HAP-1 (cell line): Measurements from ENCODE around the gene ATP8B2.
"Not testable (repeated sequence)": the region's sequence is repeated elsewhere in the genome, so short reads cannot be mapped to it uniquely, and the experiment has no call there.

ENCODE experiments used
- DNase-seq, 2 experiments: peaks; one replicate each; pipeline ENCODE4 v3.0.0-alpha.2; 2016 to 2020; ENCODE audit warnings: low spot score in 2 of 2
- H3K27me3 ChIP-seq: fragments of 250-450 bp; sonication (Bioruptor Pico); 2 replicates; pipeline ENCODE4 v1.5.1; 2020; ENCODE audit warnings: low read depth, mild to moderate bottlenecking, moderate library complexity
- H3K36me3 ChIP-seq: fragments of 250-450 bp; sonication (Bioruptor Pico); replicated peaks from 2 replicates; pipeline ENCODE4 v1.5.1; 2020; ENCODE audit warnings: mild to moderate bottlenecking
- H3K4me1 ChIP-seq: fragments of 250-450 bp; sonication (Bioruptor Pico); 2 replicates; pipeline ENCODE4 v1.5.1; 2020; ENCODE audit warnings: mild to moderate bottlenecking
- H3K4me3 ChIP-seq: fragments of 250-450 bp; sonication (Bioruptor Pico); 2 replicates; pipeline ENCODE4 v1.5.1; 2020; ENCODE audit warnings: mild to moderate bottlenecking, moderate library complexity
- H3K9me3 ChIP-seq: fragments of 250-450 bp; sonication (Bioruptor Pico); 2 replicates; pipeline ENCODE4 v1.5.1; 2020; ENCODE audit warnings: mild to moderate bottlenecking, moderate library complexity
- in situ Hi-C: fragments of 300-500 bp; cut with MboI; formaldehyde crosslinking; loops from 3 replicates; pipeline ENCODE4 v1.14.3; 2020; ENCODE audit warnings: low sequenced_read_pairs, inconsistent platforms, mixed read lengths

ATP8B2 gene

GRCh38 chr1:154361357-154361756 is 36.0 kb downstream of the ATP8B2 start:
- no peak for DNase-seq
- Histone ChIP-seq H3K9me3 (no peaks in the 10 kb centered on the region), H3K27me3 (no peaks in the 10 kb centered on the region), H3K4me3 (no peak overlapping the region), H3K36me3 (no peaks in the 10 kb centered on the region), H3K4me1 (peaks cover 4% of the 10 kb centered on the region; the same call in 1 of the 2 replicates)
- in situ Hi-C loops: no loop called here

- H3K9me3 ChIP-seq: no peaks in the 10 kb centered on the region
- DNase-seq: no peak
- in situ Hi-C loops: no loop called here
- H3K4me1 ChIP-seq: no peaks in the 10 kb centered on the region
- no peaks in the 10 kb centered on the region for H3K27me3 ChIP-seq
- H3K4me3 ChIP-seq: no peak overlapping the region
- no peaks in the 10 kb centered on the region for H3K36me3 ChIP-seq
Observed at GRCh38 chr1:154371436-154371835, 46.1 kb downstream of the ATP8B2 start.

DNA sequence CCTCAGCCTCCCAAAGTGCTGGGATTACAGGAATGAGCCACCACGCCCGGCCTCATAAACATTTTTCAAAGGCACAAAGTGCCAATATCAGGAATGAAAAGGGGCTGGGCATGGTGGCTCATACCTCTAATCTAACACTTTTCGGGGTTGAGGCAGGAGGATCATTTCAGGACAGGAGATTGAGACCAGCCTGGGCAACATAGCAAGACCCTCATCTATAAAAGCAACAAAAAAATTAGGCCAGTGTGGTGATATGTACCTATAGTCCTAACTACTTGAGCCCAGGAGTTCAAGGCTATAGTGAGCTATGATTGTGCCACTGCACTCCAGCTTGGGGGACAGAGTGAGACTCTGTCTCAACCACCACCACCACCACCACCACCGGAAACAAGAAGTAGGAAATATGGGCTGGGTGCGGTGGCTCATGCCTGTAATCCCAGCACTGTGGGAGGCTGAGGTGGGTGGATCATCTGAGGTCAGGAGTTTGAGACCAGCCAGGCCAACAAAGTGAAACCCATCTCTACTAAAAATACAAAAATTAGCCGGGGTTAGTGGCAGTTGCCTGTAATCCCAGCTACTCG is 48.5 kb downstream of the ATP8B2 start:
- H3K4me1 ChIP-seq, H3K4me3 ChIP-seq, H3K36me3 ChIP-seq, DNase-seq, H3K9me3 ChIP-seq, H3K27me3 ChIP-seq, in situ Hi-C loops: not testable (repeated sequence)

DNA sequence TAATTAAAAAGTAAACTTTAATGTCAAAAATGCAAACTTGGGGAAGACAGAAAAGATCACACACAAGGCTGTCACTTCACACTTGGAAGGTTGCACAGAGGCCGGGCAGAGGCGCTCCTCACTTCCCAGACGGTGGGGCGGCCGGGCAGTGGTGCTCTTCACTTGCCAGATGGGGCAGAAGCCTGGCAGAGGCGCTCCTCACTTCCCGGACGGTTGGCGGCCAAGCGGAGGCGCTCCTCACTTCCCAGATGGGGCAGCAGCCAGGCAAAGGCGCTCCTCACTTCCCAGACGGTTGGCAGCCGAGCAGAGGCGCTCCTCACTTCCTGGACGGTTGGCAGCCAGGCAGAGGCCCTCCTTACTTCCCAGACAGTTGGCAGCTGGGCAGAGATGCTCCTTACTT is 54.0 kb downstream of the ATP8B2 start:
- Histone ChIP-seq H3K9me3 (no peaks in the 10 kb centered on the region), H3K4me3 (no peak overlapping the region), H3K4me1 (no peaks in the 10 kb centered on the region), H3K27me3 (no peaks in the 10 kb centered on the region), H3K36me3 (no peaks in the 10 kb centered on the region)
- in situ Hi-C loops: no loop called here
- DNase-seq: no peak

- Histone ChIP-seq H3K4me3 (no peak overlapping the region), H3K9me3 (no peaks in the 10 kb centered on the region), H3K4me1 (no peaks in the 10 kb centered on the region), H3K36me3 (no peaks in the 10 kb centered on the region), H3K27me3 (no peaks in the 10 kb centered on the region)
- in situ Hi-C loops: no loop called here
- no peak for DNase-seq
Observed at GRCh38 chr1:154384650-154385489, 59.5 kb downstream of the ATP8B2 start.

DNA sequence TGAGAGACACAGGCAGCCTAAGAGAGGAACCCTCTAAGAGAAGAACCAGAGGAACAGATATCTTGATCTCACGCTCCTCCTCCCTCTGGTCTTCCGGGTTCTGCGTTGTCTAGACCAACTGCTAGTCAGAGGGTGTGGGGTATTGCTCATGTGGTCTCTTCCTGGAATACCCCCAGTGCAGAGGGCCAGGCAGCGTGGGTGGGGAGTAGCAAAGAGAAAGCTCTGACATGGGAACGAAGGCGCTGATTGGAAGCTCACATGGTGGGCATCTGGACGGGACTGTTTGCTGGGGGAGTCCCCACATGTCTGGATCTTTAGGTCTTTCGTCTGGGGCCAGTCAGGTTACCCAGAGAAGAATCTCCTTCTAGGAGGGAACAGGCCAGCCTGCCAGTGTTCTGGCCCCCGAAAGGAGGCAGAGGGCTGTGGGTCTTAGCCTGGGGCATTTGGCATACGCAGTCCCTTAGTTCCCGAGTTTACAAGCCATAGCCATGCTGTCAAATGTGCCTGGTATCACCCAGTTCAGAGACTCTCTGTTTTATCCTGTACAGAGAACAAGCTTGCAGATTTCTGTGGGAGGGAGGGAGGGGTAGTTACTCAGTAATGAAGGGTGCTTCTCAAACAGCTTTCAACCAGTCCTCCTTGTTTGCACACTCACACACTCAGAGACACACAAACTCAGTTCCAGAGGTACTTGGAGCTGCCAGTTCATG is 61.5 kb downstream of the ATP8B2 start:
- no peaks in the 10 kb centered on the region for H3K4me1 ChIP-seq
- H3K36me3 ChIP-seq: no peaks in the 10 kb centered on the region
- DNase-seq: no peak
- H3K9me3 ChIP-seq: no peaks in the 10 kb centered on the region
- in situ Hi-C loops: no loop called here
- H3K27me3 ChIP-seq: no peaks in the 10 kb centered on the region
- no peak overlapping the region for H3K4me3 ChIP-seq

DNA sequence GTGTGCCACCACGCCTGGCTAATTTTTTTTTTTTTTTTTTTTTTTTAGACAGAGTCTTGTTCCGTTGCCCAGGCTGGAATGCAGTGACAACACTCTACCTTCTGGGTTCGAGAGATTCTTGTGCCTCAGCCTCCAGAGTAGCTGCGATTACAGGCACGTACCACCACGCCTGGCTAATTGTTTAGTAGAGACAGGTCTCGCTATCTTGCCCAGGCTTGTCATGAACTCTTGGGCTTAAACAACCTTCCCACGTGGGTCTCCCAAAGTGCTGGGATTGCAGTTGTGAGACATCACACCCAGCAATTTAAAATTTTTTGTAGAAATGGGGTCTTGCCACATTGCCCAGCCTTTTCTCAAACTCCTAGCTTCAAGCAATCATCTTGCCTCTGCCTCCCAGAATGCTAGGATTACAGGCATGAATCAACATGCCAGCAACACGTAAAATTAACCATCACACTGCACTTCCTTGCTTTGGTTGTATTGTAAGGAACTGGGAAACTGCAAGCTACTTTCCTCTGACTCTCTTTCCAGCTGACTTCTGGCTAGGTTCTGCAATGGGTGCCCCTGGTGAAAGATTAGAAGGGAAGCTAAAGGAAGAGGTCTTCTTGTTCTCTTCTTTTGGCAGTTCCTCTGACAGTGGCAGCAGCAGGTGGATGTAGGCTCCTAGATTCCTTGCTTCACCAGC is 65.9 kb downstream of the ATP8B2 start:
- Histone ChIP-seq H3K9me3 (no peaks in the 10 kb centered on the region), H3K27me3 (no peaks in the 10 kb centered on the region), H3K36me3 (no peaks in the 10 kb centered on the region), H3K4me1 (no peaks in the 10 kb centered on the region), H3K4me3 (no peak overlapping the region)
- in situ Hi-C loops: no loop called here
- no peak for DNase-seq

- Histone ChIP-seq H3K4me1 (no peaks in the 10 kb centered on the region), H3K27me3 (no peaks in the 10 kb centered on the region), H3K36me3 (no peaks in the 10 kb centered on the region), H3K4me3 (no peak overlapping the region), H3K9me3 (no peaks in the 10 kb centered on the region)
- in situ Hi-C loops: no loop called here
- no peak for DNase-seq
Observed at GRCh38 chr1:154398141-154398540, 72.8 kb downstream of the ATP8B2 start.

DNA sequence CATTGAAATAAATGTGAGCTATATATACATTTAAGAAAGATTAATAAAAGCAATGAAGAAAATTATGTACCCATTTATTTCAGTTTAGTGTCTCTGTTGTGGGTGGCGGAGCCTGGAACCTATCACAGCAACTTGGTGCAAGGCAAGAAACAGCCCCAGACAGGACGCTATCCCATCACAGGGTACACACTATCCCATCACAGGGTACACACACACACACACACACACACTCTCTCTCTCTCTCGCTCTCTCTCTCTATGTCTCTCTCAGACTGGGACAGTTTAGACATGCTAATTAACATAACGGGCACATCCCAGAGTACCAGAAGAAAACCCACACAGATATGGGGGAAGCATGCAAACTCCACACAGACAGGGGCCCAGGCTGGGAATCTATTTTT is 73.4 kb downstream of the ATP8B2 start:
- H3K4me1 ChIP-seq: no peaks in the 10 kb centered on the region
- in situ Hi-C loops: no loop called here

DNA sequence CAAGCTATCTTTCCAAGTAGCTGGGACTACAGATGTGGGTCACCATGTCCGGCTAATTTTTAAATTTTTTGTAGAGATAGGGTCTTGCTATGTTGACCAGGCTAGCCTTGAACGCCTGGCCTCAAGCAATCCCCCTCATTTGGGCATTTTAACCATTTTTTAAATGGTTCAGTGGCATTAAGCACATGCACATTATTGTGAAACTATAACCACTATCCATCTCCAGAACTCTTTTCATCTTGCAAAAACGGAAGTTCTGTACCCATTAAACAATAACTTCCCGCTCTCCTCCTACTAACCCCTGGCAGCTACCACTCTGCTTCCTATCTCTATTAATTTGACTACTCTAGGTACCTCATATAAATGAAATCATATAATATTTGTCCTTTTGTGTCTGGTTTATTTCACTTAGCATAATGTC is 75.1 kb downstream of the ATP8B2 start:
- Histone ChIP-seq H3K4me3 (no peak overlapping the region), H3K4me1 (no peaks in the 10 kb centered on the region; the same call in 1 of the 2 replicates), H3K9me3 (no peaks in the 10 kb centered on the region), H3K27me3 (peaks cover 5% of the 10 kb centered on the region; the same call in 1 of the 2 replicates), H3K36me3 (no peaks in the 10 kb centered on the region)
- no peak for DNase-seq
- in situ Hi-C loops: no loop called here

More for the DNA sequence above, 73.4 kb downstream of the ATP8B2 start:
- Histone ChIP-seq H3K27me3 (no peaks in the 10 kb centered on the region), H3K36me3 (no peaks in the 10 kb centered on the region), H3K4me3 (no peak overlapping the region), H3K9me3 (no peaks in the 10 kb centered on the region)
- DNase-seq: no peak
